ENCODE data around the gene MSMB. TPM values are rescaled to one million over a fixed set of nuclear protein-coding genes. Genes with fewer than 3 reads are reported as not detected.

Gene MSMB
- total and polyA plus RNA-seq, 9 of the 15 experiments (the other 6 are each of a cell fraction or from before 2014, with no cell fraction given): 0.21 to 0.60 TPM; not detected in 7

GRCh38 chr10:46031648-46032532 is 14.2 kb downstream of the MSMB start (continued):
- TF ChIP-seq E2F8 (IDR thresholded peaks at IDR 0.05; ENCODE audit: low read depth, partially characterized antibody): no peak
- TF ChIP-seq ZNF589 (CRISPR knock-in tag; IDR thresholded peaks at IDR 0.05; ENCODE audit: low read depth): no peak
- TF ChIP-seq CBX1 (IDR thresholded peaks at IDR 0.05; ENCODE audit: low read depth): no peak
- no peak for TF ChIP-seq ZBTB12 (CRISPR knock-in tag; IDR thresholded peaks at IDR 0.05)
- TF ChIP-seq FOS (IDR thresholded peaks at IDR 0.05; ENCODE audit: extremely low read depth, insufficient read length): no peak
- TF ChIP-seq POLR3G (IDR thresholded peaks at IDR 0.05; ENCODE audit: extremely low read depth, insufficient read length, insufficient replicate concordance): no peak
- no peak; the same call in 1 of the 2 replicates for TF ChIP-seq E2F3 (CRISPR knock-in tag; IDR thresholded peaks at IDR 0.05)
- 0 out of 4 replicates have a peak, but pooled peaks of 1 of the 2 experiments have one; percentile 44 for TF ChIP-seq ZNF639 (CRISPR knock-in tag; conservative IDR thresholded peaks at IDR 0.05 in 1 of 2, IDR thresholded peaks at IDR 0.05 in 1 of 2)
- TF ChIP-seq IRF2 (CRISPR knock-in tag; IDR thresholded peaks at IDR 0.05): no peak
- TF ChIP-seq TEAD2 (tag; IDR thresholded peaks at IDR 0.05): no peak
- TF ChIP-seq ZNF75A (CRISPR knock-in tag; IDR thresholded peaks at IDR 0.05): no peak
- 0 out of 2 replicates have a peak, but pooled peaks have one; percentile 14 for TF ChIP-seq FOSL1 (tag; conservative IDR thresholded peaks at IDR 0.05)
